Endothelial cell (in vitro differentiated cells): ENCODE measurements around the gene STARD5. TPM values are rescaled to one million over a fixed set of nuclear protein-coding genes. Genes with fewer than 3 reads are reported as not detected.
A peak's percentile ranks its signal among the peaks of the same experiment; 100 is the strongest.

Experiments
- DNase-seq: peaks from one replicate; pipeline ENCODE4 v3.0.0; 2021; ENCODE audit warnings: low spot score
- H3K27ac Mint-ChIP-seq: one replicate; pipeline ENCODE4 v1.8.0; 2021; ENCODE audit warnings: mixed read lengths, inconsistent platforms; ENCODE audit not compliant: unreplicated experiment
- H3K27me3 Mint-ChIP-seq: one replicate; pipeline ENCODE4 v1.8.0; 2021; ENCODE audit warnings: mild to moderate bottlenecking, moderate library complexity, mixed read lengths, inconsistent platforms; ENCODE audit not compliant: unreplicated experiment
- H3K36me3 Mint-ChIP-seq: one replicate; pipeline ENCODE4 v1.8.0; 2021; ENCODE audit warnings: mild to moderate bottlenecking, low read depth, mixed read lengths, inconsistent platforms; ENCODE audit not compliant: unreplicated experiment
- H3K4me1 Mint-ChIP-seq: one replicate; pipeline ENCODE4 v1.8.0; 2021; ENCODE audit warnings: mild to moderate bottlenecking, mixed read lengths, inconsistent platforms; ENCODE audit not compliant: unreplicated experiment
- H3K4me3 Mint-ChIP-seq: one replicate; pipeline ENCODE4 v1.8.0; 2021; ENCODE audit warnings: mild to moderate bottlenecking, mixed read lengths, inconsistent platforms; ENCODE audit not compliant: unreplicated experiment
- H3K9me3 Mint-ChIP-seq: one replicate; pipeline ENCODE4 v1.8.0; 2021; ENCODE audit warnings: mixed read lengths, inconsistent platforms; ENCODE audit not compliant: unreplicated experiment
- total RNA-seq: library from RNA; stranded (reverse); fragmentation: NEBNext Ultra II Directional; extraction: Animal tissue kit (Norgen Biotek cat#: 25700); gene quantifications from one replicate; pipeline ENCODE4 v1.2.1, GENCODE V29; 2021; ENCODE audit not compliant: unreplicated experiment
- TF ChIP-seq, protein P1 (sequence below): fragments of 200-600 bp; sonication (generic); IDR thresholded peaks from one replicate; pipeline ENCODE4 v1.5.0; 2021; ENCODE audit warnings: antibody characterized with exemption; ENCODE audit not compliant: unreplicated experiment

Gene STARD5
- total RNA-seq, 1 donor from 2014 or later, result 7.3 TPM

DNA sequence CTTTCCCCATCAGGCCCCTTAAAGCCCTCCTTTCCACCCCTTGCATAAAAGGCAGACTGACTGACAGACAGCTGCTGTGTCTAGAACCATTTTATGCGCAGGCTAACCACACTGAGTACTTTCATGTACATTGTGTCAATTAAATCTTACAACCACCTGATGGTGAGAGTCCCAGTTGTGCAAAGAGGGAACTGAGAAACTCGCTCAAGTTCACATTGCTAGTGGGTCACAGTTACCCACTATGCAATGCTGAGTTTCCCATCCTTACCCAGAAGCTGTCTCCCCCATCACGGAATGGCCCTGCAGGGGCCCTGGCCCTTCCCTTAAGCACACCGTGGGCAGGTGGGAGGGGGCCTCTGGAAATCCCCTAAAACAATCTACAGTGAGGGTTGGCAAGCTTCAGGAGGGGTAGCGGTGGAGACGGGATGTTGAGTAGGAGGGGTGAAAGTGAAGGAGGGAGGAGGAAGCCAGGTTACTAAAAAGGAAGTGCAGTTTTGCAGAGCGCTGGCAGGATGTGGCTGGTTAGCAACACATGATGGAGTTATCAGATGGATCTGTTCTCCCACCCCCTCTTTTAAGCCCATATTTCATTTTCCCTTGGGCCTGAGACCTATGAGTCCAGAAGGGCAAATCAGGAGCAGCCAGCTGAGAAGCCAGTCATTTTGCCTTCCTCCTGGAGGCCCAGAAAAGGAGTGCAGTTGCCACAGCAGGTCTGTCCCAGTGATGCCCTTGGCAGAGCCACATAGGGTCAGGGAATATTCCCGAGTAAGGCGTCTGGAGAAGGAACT is 30.0 kb downstream of the STARD5 start:
- H3K36me3 Mint-ChIP-seq, result peaks cover 9% of the 10 kb centered on the region
- H3K4me1 Mint-ChIP-seq, result peaks cover 41% of the 10 kb centered on the region
- H3K27me3 Mint-ChIP-seq, result peaks cover 3% of the 10 kb centered on the region
- H3K4me3 Mint-ChIP-seq, result no peak overlapping the region
- H3K9me3 Mint-ChIP-seq, result no peaks in the 10 kb centered on the region
- H3K27ac Mint-ChIP-seq, result peak overlapping the region; percentile 64
- DNase-seq, result no peak
- TF ChIP-seq, protein P1, sequence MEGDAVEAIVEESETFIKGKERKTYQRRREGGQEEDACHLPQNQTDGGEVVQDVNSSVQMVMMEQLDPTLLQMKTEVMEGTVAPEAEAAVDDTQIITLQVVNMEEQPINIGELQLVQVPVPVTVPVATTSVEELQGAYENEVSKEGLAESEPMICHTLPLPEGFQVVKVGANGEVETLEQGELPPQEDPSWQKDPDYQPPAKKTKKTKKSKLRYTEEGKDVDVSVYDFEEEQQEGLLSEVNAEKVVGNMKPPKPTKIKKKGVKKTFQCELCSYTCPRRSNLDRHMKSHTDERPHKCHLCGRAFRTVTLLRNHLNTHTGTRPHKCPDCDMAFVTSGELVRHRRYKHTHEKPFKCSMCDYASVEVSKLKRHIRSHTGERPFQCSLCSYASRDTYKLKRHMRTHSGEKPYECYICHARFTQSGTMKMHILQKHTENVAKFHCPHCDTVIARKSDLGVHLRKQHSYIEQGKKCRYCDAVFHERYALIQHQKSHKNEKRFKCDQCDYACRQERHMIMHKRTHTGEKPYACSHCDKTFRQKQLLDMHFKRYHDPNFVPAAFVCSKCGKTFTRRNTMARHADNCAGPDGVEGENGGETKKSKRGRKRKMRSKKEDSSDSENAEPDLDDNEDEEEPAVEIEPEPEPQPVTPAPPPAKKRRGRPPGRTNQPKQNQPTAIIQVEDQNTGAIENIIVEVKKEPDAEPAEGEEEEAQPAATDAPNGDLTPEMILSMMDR, result no peak

DNA sequence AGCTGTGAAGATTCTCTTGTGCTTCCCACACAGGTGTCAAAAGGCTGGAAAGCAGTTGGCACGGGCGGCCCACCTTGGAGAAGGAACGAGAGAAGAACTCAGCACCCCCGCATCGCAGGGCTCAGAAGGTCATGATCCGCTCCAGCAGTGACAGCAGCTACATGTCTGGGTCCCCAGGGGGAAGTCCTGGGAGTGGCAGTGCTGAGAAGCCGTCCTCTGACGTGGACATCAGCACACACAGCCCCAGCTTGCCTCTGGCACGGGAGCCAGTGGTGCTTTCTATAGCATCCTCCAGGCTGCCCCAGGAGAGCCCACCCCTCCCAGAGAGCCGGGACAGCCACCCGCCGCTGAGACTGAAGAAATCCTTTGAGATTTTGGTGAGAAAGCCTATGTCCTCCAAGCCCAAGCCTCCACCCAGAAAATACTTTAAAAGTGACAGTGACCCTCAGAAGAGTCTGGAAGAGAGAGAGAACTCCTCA is 31.4 kb downstream of the STARD5 start:
- H3K9me3 Mint-ChIP-seq, result no peaks in the 10 kb centered on the region
- H3K36me3 Mint-ChIP-seq, result peaks cover 18% of the 10 kb centered on the region
- H3K4me1 Mint-ChIP-seq, result peaks cover 42% of the 10 kb centered on the region
- no peak overlapping the region for H3K4me3 Mint-ChIP-seq
- DNase-seq, result no peak
- no peak overlapping the region for H3K27ac Mint-ChIP-seq
- H3K27me3 Mint-ChIP-seq, result peaks cover 1% of the 10 kb centered on the region
- TF ChIP-seq, protein P1, result no peak

DNA sequence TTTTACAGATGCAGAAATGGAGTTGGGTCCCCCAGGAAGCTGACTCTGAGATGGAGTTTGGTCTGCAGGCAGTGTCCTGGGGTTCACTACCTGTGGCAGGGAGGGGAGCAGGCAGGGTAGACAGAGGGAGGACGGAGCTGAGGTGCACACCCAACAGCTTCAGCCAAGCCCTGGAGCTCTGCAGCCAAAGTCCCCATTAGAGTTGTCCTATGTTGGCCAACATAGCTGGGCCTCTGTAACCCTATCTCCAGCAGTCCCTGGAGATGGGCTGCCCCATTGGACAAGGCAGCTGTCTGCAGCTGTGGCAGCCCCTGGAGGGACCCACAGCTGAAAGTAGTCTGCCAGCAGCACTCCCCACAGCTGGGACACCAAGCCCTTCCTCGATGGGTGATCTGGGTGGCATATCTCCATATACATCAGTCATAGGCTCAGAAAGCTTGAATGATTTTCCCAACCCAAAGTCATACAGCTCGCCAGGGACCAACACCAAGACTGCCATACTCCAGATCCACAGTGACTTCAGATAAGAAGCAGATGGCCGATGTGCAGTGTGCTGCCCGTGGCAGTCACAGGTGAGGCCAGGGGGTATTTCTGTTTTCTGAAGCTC is 31.9 kb downstream of the STARD5 start:
- Mint-ChIP-seq H3K36me3 (peaks cover 18% of the 10 kb centered on the region), H3K27me3 (no peaks in the 10 kb centered on the region), H3K4me3 (no peak overlapping the region), H3K9me3 (no peaks in the 10 kb centered on the region), H3K4me1 (peaks cover 36% of the 10 kb centered on the region), H3K27ac (no peak overlapping the region)
- TF ChIP-seq, protein P1, result no peak
- no peak for DNase-seq

DNA sequence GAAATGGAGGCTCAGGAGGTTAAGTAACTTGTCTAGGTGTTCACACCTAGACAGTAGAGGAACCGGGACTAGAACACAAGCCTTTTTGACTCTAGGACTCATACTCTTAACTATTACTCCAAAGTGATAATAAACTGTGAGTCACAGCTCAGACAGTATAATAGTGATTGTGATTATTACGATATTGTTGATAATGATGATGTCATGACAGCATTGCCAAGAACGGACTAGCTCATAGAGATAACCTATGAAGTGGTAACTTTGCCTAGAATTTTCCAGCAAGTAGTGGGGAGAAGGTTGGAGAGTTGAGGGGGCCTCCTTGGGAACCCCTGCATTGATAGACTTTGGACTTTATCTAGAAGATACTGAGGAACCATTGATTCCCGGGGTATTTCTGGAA is 34.0 kb downstream of the STARD5 start:
- Mint-ChIP-seq H3K4me3 (no peak overlapping the region), H3K9me3 (no peaks in the 10 kb centered on the region), H3K27ac (no peak overlapping the region), H3K4me1 (peaks cover 23% of the 10 kb centered on the region), H3K36me3 (peaks cover 28% of the 10 kb centered on the region), H3K27me3 (peaks cover 2% of the 10 kb centered on the region)
- DNase-seq, result no peak
- TF ChIP-seq, protein P1, result no peak

DNA sequence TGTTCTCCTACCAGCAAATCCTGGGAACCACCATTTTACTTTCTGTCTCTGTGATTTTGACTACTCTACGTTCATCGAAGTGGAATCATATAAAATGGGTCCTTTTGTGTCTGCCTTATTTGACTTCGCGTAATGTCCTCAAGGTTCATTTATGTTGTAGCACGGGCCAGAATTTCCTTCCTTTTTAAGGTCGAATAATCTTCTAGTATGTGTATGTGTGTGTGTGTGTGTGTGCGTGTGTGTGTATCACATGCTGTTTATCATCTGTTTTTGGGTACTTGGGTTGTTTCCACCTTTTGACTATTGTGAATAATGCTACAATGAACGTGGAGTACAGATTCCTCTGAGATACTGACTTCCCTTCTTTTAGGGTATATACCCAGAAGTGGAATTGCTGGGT is 35.3 kb downstream of the STARD5 start:
- DNase-seq, result no peak
- Mint-ChIP-seq H3K36me3 (peaks cover 24% of the 10 kb centered on the region), H3K27me3 (peaks cover 2% of the 10 kb centered on the region), H3K27ac (no peak overlapping the region), H3K9me3 (no peaks in the 10 kb centered on the region), H3K4me3 (no peak overlapping the region), H3K4me1 (peaks cover 10% of the 10 kb centered on the region)
- TF ChIP-seq, protein P1, result no peak
